GM19193 (cell line): ENCODE measurements around the gene MADD.

Source experiments
- POLR2A ChIP-seq: IDR thresholded peaks from 4 replicates; pipeline ENCODE4 v1.6.1; 2011; ENCODE audit not compliant: insufficient read depth, insufficient read length; ENCODE audit errors: extremely low read depth

The MADD gene

GRCh38 chr11:47261291-47261800 lies 8.6 kb upstream of the MADD start:
- TF ChIP-seq POLR2A: no peak

- TF ChIP-seq POLR2A: no peak
Observed at GRCh38 chr11:47264119-47264518, 5.8 kb upstream of the MADD start.

- TF ChIP-seq POLR2A: no peak
Observed at GRCh38 chr11:47264521-47264920, 5.4 kb upstream of the MADD start.

GRCh38 chr11:47267876-47268275 lies 2.1 kb upstream of the MADD start:
- TF ChIP-seq POLR2A: no peak

GRCh38 chr11:47268448-47269001 lies 1.4 kb upstream of the MADD start:
- TF ChIP-seq POLR2A: no peak

GRCh38 chr11:47269002-47269828 lies 718 bp upstream of the MADD start:
- no peak for TF ChIP-seq POLR2A

- no peak for TF ChIP-seq POLR2A
Observed at GRCh38 chr11:47270331-47271271, 668 bp downstream of the MADD start.

GRCh38 chr11:47271328-47271727 lies 1.4 kb downstream of the MADD start:
- no peak for TF ChIP-seq POLR2A

- no peak for TF ChIP-seq POLR2A
Observed at GRCh38 chr11:47271961-47272661, 2.2 kb downstream of the MADD start.

GRCh38 chr11:47272706-47273105 lies 2.8 kb downstream of the MADD start:
- no peak for TF ChIP-seq POLR2A

GRCh38 chr11:47274495-47275235 lies 4.7 kb downstream of the MADD start:
- no peak for TF ChIP-seq POLR2A

- no peak for TF ChIP-seq POLR2A
Observed at GRCh38 chr11:47276923-47277322, 7.0 kb downstream of the MADD start.

- TF ChIP-seq POLR2A: no peak
Observed at GRCh38 chr11:47278058-47278457, 8.1 kb downstream of the MADD start.

GRCh38 chr11:47278769-47279168 lies 8.8 kb downstream of the MADD start:
- TF ChIP-seq POLR2A: no peak
